GM12878 (cell line): ENCODE measurements around the gene RNU2-63P. TPM values are rescaled to one million over a fixed set of nuclear protein-coding genes. Genes with fewer than 3 reads are reported as not detected.

Source experiments
- ATAC-seq: fragments of 200-7000 bp; cut with Tn5 transposase; 3 replicates; pipeline ENCODE4 v1.9.1; 2020; ENCODE audit warnings: mild to moderate bottlenecking, moderate library complexity
- BruUV-seq: library from RNA; stranded (reverse); fragments of 400-500 nt; replicated peaks from 2 replicates; lab custom pipeline; 2021; lab: Mats Ljungman, UMichigan
- CTCF ChIA-PET: fragments of 300-600 bp; sonication (Branson Sonifier 250); formaldehyde crosslinking; extraction: SDS; loops from one replicate; lab custom pipeline; 2021; ENCODE audit warnings: inconsistent platforms; lab: Yijun Ruan, JAX
- POLR2A ChIA-PET: fragments of 350-600 bp; formaldehyde crosslinking; extraction: SDS; loops from one replicate; lab custom pipeline; 2021; ENCODE audit warnings: inconsistent platforms; lab: Charles Lee
- RAD21 ChIA-PET: fragments of 300-600 bp; sonication (Branson Sonifier 250); formaldehyde crosslinking; loops from one replicate; lab custom pipeline; 2023; ENCODE audit warnings: antibody characterized with exemption; ENCODE audit not compliant: unreplicated experiment; lab: Charles Lee
- SMC1A ChIA-PET: fragments of 300-600 bp; sonication (Branson Sonifier 250); formaldehyde crosslinking; loops from one replicate; lab custom pipeline; 2023; ENCODE audit not compliant: unreplicated experiment, uncharacterized antibody; lab: Charles Lee
- DNase-seq: peaks from one replicate; pipeline ENCODE4 v3.0.0-alpha.2; 2011; ENCODE audit warnings: low read depth, low spot score
- FAIRE-seq: peaks from 3 replicates; lab custom pipeline; 2011; peaks lifted over from hg19 to GRCh38; lab: Jason Lieb, UNC
- H2AFZ ChIP-seq: 2 replicates; pipeline ENCODE4 v1.6.0; 2011; ENCODE audit warnings: low read depth, low read length, control low read depth; ENCODE audit not compliant: control insufficient read depth
- H3K27ac ChIP-seq: 2 replicates; pipeline ENCODE4 v1.5.1; 2011; ENCODE audit warnings: control low read depth; ENCODE audit not compliant: control insufficient read depth, insufficient read depth
- H3K27me3 ChIP-seq, 2 experiments: replicated peaks in 1 of 2; 2 replicates each; pipeline versions ENCODE4 v1.6.0 to v1.6.1; 2011; ENCODE audit warnings: low read length in 1 of 2; ENCODE audit not compliant: control insufficient read depth in 2 of 2, insufficient read depth in 2 of 2
- H3K36me3 ChIP-seq, 2 experiments: 2 replicates each; pipeline ENCODE4 v1.5.1; 2011; ENCODE audit warnings: low read length in 1 of 2; ENCODE audit not compliant: control insufficient read depth in 2 of 2, insufficient read depth in 2 of 2
- H3K4me1 ChIP-seq: 2 replicates; pipeline ENCODE4 v1.6.1; 2011; ENCODE audit warnings: mild to moderate bottlenecking, low read length, moderate library complexity, mixed read lengths; ENCODE audit not compliant: control insufficient read depth, insufficient read depth
- H3K4me2 ChIP-seq: 2 replicates; pipeline ENCODE4 v1.6.0; 2011; ENCODE audit warnings: control low read depth; ENCODE audit not compliant: control insufficient read depth, insufficient read depth
- H3K4me3 ChIP-seq: fragments of 200-600 bp; sonication (generic); 2 replicates; pipeline ENCODE4 v1.5.1; 2016
- H3K79me2 ChIP-seq: 2 replicates; pipeline ENCODE4 v1.6.0; 2011; ENCODE audit warnings: low read length; ENCODE audit not compliant: control insufficient read depth, insufficient read depth
- H3K9ac ChIP-seq: 2 replicates; pipeline ENCODE4 v1.8.0; 2011; ENCODE audit warnings: low read length, control low read depth, mixed read lengths; ENCODE audit not compliant: control insufficient read depth, insufficient read depth
- H3K9me3 ChIP-seq: replicated peaks from 3 replicates; pipeline ENCODE4 v1.5.1; 2011; ENCODE audit warnings: mild to moderate bottlenecking, low read length; ENCODE audit not compliant: control insufficient read depth, insufficient read depth
- H4K20me1 ChIP-seq: 2 replicates; pipeline ENCODE4 v1.6.0; 2011; ENCODE audit not compliant: control insufficient read depth, insufficient read depth
- ASH2L ChIP-seq: fragments of 300-600, 200-600 bp; sonication (generic); IDR thresholded peaks from 2 replicates; pipeline ENCODE4 v1.6.1; 2017; ENCODE audit warnings: low read depth, mild to moderate bottlenecking, borderline replicate concordance
- CEBPB ChIP-seq, 2 experiments: fragments of 150-350 bp in 1 of 2; IDR thresholded peaks; 2 replicates each; pipeline ENCODE4 v1.6.1; 2012 to 2014; ENCODE audit warnings: low read depth in 2 of 2, low read length in 2 of 2, borderline replicate concordance in 1 of 2, inconsistent platforms in 1 of 2
- FOXK2 ChIP-seq: fragments of 450-650 bp; IDR thresholded peaks from 2 replicates; pipeline ENCODE4 v1.6.1; 2017; ENCODE audit warnings: mild to moderate bottlenecking, moderate library complexity
- KAT2A ChIP-seq: conservative IDR thresholded peaks from 2 replicates; pipeline ENCODE4 v1.6.1; 2011; ENCODE audit warnings: low read depth, low read length; ENCODE audit not compliant: control insufficient read depth
- MEF2A ChIP-seq: IDR thresholded peaks from 2 replicates; pipeline ENCODE4 v1.6.1; 2011; ENCODE audit warnings: low read depth, mild to moderate bottlenecking, low read length, moderate library complexity; ENCODE audit not compliant: insufficient read depth
- MTA3 ChIP-seq: IDR thresholded peaks from 2 replicates; pipeline ENCODE4 v1.6.1; 2012; ENCODE audit warnings: low read length, inconsistent platforms, borderline replicate concordance
- NR2C1 ChIP-seq: fragments of 450-650 bp; IDR thresholded peaks from 2 replicates; pipeline ENCODE4 v1.6.1; 2017; ENCODE audit warnings: antibody characterized with exemption, mild to moderate bottlenecking, moderate library complexity
- NR2F1 ChIP-seq: fragments of 450-650 bp; conservative IDR thresholded peaks from 2 replicates; pipeline ENCODE4 v1.6.1; 2017; ENCODE audit warnings: mild to moderate bottlenecking
- RAD51 ChIP-seq: fragments of 450-650 bp; IDR thresholded peaks from 2 replicates; pipeline ENCODE4 v1.6.1; 2016; ENCODE audit warnings: moderate library complexity, mild to moderate bottlenecking, inconsistent platforms
- RBBP5 ChIP-seq: fragments of 200-600 bp; sonication (generic); conservative IDR thresholded peaks from 2 replicates; pipeline ENCODE4 v1.6.1; 2016
- SMAD1 ChIP-seq: fragments of 450-650 bp; IDR thresholded peaks from 2 replicates; pipeline ENCODE4 v1.6.1; 2018; ENCODE audit warnings: mild to moderate bottlenecking, low read depth; ENCODE audit not compliant: partially characterized antibody
- SREBF2 ChIP-seq: IDR thresholded peaks from 2 replicates; pipeline ENCODE4 v1.6.1; 2012; ENCODE audit warnings: mild to moderate bottlenecking, low read length
- ZNF687 ChIP-seq: fragments of 450-650 bp; IDR thresholded peaks from 2 replicates; pipeline ENCODE4 v1.6.1; 2017; ENCODE audit warnings: mild to moderate bottlenecking, moderate library complexity
- ZSCAN29 ChIP-seq: fragments of 450-650 bp; IDR thresholded peaks from 2 replicates; pipeline ENCODE4 v1.6.1; 2017; ENCODE audit warnings: mild to moderate bottlenecking, moderate library complexity
- WGBS: methylation state at CpG from one replicate; pipeline ENCODE4 v1.1.6; 2016; ENCODE audit warnings: low lambda C conversion rate; ENCODE audit not compliant: insufficient replicate concordance, insufficient coverage; ENCODE audit errors: missing lambda C conversion rate; 5-methylcytosine and 5-hydroxymethylcytosine counted together
- in situ Hi-C: fragments of 300-500 bp; cut with MboI; formaldehyde crosslinking; loops from 9 replicates; pipeline ENCODE4 v1.14.3; 2018; ENCODE audit warnings: mixed read lengths
- intact Hi-C: fragments of 100-400 bp; cut with micrococcal nuclease; formaldehyde crosslinking; loops from one replicate; pipeline ENCODE4 v1.14.2; 2022; ENCODE audit not compliant: unreplicated experiment
- polyA plus RNA-seq, 11 experiments: library from polyadenylated mRNA; depleted of rRNA in 4 of 11; unstranded in 6 of 11; stranded (reverse) in 5 of 11; fragments of >200 nt; fragmentation: Nextera tagmentation in 4 of 11; fragmentation: Illumina TruSeq in 1 of 11; extraction: Ambion mirVana in 4 of 11; extraction: Trizol in 1 of 11; gene quantifications; 1 replicate in 1 of 11; 2 replicates in 10 of 11; pipeline versions ENCODE4 v1.2.1 to v1.2.3, GENCODE V29; 2011 to 2016; ENCODE audit warnings: inconsistent platforms in 2 of 11, missing spikeins in 2 of 11, low read depth in 1 of 11
- total RNA-seq, 4 experiments: library from RNA; depleted of rRNA in 3 of 4; stranded (reverse); fragments of >200 nt in 3 of 4; fragmentation: Illumina TruSeq in 1 of 4; extraction: Trizol in 1 of 4; gene quantifications; 2 replicates each; pipeline versions ENCODE4 v1.2.1 to v1.2.3, GENCODE V29; 2013 to 2021
- TF ChIP-seq, protein P1 (sequence below): IDR thresholded peaks from 2 replicates; pipeline ENCODE4 v1.6.1; 2011; ENCODE audit warnings: low read depth, low read length, improper control_type of control experiment, borderline replicate concordance

The RNU2-63P gene
- total and polyA plus RNA-seq, 10 of the 15 experiments (the other 5 are each of a cell fraction or from before 2014, with no cell fraction given), result 10.7 to 117 (median 12.3) TPM; not detected in 5

DNA sequence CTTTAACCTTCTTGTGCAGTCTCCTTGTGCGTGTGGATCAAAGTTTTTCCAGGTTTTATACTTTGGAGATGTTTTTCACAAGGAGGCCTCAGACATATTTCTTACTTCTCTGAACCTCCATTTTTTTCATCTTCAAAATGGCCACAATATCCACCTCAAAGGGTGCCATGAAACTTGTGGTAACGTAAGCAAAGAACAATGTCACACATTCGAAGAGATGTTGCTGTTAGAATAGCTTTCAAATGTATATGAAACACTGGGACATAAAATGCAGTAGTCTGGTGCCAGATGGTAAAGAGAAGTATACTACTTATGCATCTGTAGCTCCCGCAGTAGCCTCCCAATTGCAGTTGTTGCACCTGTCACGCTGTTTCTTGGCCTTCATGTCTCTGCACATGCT lies 41.8 kb upstream of the RNU2-63P start:
- intact Hi-C loops, result loop anchor here (10.0 kb wide), 1 partner anchor 277 kb away; no protein-coding TSS in a partner anchor
- FAIRE-seq, result no peak
- Histone ChIP-seq H3K27ac (no peak overlapping the region), H3K79me2 (peaks cover 20% of the 10 kb centered on the region), H4K20me1 (no peaks in the 10 kb centered on the region), H3K27me3 (no peaks in the 10 kb centered on the region)
- POLR2A ChIA-PET, result interaction anchor here (0.6 kb wide), 1 partner anchor 614 kb away, joined by 3 read pairs; no protein-coding TSS in a partner anchor
- no peak for DNase-seq
- in situ Hi-C loops, result loop anchor here (5.0 to 25.0 kb wide), 2 partner anchors 51 to 604 kb away; no protein-coding TSS in a partner anchor
- no peak for TF ChIP-seq CEBPB (IDR thresholded peaks at IDR 0.05; ENCODE audit: borderline replicate concordance in 1 of 2, low read depth in 2 of 2, low read length in 2 of 2)
- no peak for TF ChIP-seq RAD51
- no peak for TF ChIP-seq RBBP5
- TF ChIP-seq NR2F1, result no peak
- TF ChIP-seq FOXK2, result no peak
- TF ChIP-seq SREBF2, result no peak
- no peak for TF ChIP-seq SMAD1
- TF ChIP-seq, all 136 proteins: peak for 0
- ChIA-PET RAD21 (interaction anchor here (3.8 kb wide), 1 partner anchor 102 kb away, joined by 52 read pairs; no protein-coding TSS in a partner anchor), SMC1A (no interaction called here), CTCF (no interaction called here)
- BruUV-seq, result no TSS peak
- 69% methylated on average over 5 of the region's 5 CpGs for WGBS
- Histone ChIP-seq H3K36me3 (no peaks in the 10 kb centered on the region), H3K9me3 (no peaks in the 10 kb centered on the region), H3K4me3 (no peak overlapping the region), H2AFZ (no peak overlapping the region), H3K4me2 (no peak overlapping the region), H3K9ac (no peak overlapping the region), H3K4me1 (peaks cover 4% of the 10 kb centered on the region)
- no peak for ATAC-seq

- TF ChIP-seq ASH2L (no peak), MTA3 (no peak), KAT2A (no peak), ZNF687 (no peak), NR2C1 (no peak), MEF2A (no peak), ZSCAN29 (no peak)
- TF ChIP-seq, protein P1, sequence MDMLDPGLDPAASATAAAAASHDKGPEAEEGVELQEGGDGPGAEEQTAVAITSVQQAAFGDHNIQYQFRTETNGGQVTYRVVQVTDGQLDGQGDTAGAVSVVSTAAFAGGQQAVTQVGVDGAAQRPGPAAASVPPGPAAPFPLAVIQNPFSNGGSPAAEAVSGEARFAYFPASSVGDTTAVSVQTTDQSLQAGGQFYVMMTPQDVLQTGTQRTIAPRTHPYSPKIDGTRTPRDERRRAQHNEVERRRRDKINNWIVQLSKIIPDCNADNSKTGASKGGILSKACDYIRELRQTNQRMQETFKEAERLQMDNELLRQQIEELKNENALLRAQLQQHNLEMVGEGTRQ, result no peak
- TF ChIP-seq, all 136 proteins: peak for 0
- FAIRE-seq (no peak), DNase-seq (no peak), ATAC-seq (no peak)
- in situ Hi-C loops, result loop anchor here (5.0 to 25.0 kb wide), 2 partner anchors 50 to 605 kb away; no protein-coding TSS in a partner anchor
- Histone ChIP-seq H3K4me3 (no peak overlapping the region), H3K9me3 (no peaks in the 10 kb centered on the region), H2AFZ (no peak overlapping the region), H3K9ac (no peak overlapping the region), H3K4me2 (no peak overlapping the region), H3K36me3 (no peaks in the 10 kb centered on the region), H3K4me1 (peaks cover 4% of the 10 kb centered on the region), H3K27ac (no peak overlapping the region), H3K79me2 (peaks cover 22% of the 10 kb centered on the region), H3K27me3 (no peaks in the 10 kb centered on the region), H4K20me1 (no peaks in the 10 kb centered on the region)
- intact Hi-C loops, result loop anchor here (10.0 kb wide), 1 partner anchor 277 kb away; no protein-coding TSS in a partner anchor
- ChIA-PET CTCF (interaction anchor here (1.1 kb wide), 1 partner anchor 102 kb away, joined by 3 read pairs; no protein-coding TSS in a partner anchor), POLR2A (no interaction called here), RAD21 (no interaction called here), SMC1A (no interaction called here)
- 60% methylated on average over 4 of the region's 4 CpGs for WGBS
- BruUV-seq, result no TSS peak
Observed at GRCh38 chr2:88057437-88057844, 41.1 kb upstream of the RNU2-63P start.
